ENCODE data around the gene PAOX. TPM values are rescaled to one million over a fixed set of nuclear protein-coding genes. Genes with fewer than 3 reads are reported as not detected.

The PAOX gene
- total RNA-seq, 2 donors from 2014 or later, result 9.7 to 11.1 TPM

GRCh38 chr10:133370030-133370786 is 8.9 kb upstream of the PAOX start:
- 92 to 96% methylated on average over 18 to 24 of the region's 24 CpGs for WGBS, 2 experiments (ENCODE audit: insufficient coverage in 1 of 2, insufficient read length in 1 of 2)
- Mint-ChIP-seq H3K9me3 (no peaks in the 10 kb centered on the region), H3K4me3 (no peak overlapping the region)

GRCh38 chr10:133372507-133372906 is 6.6 kb upstream of the PAOX start:
- peaks cover 38% of the 10 kb centered on the region for H3K27me3 Mint-ChIP-seq (ENCODE audit: insufficient read depth)
- 53 to 82% methylated on average over 6 to 19 of the region's 20 CpGs for WGBS, 2 experiments (ENCODE audit: insufficient coverage in 1 of 2, insufficient read length in 1 of 2)
- Histone ChIP-seq H3K9me3 (ENCODE audit: control insufficient read depth, low read length) (no peaks in the 10 kb centered on the region), H3K27me3 (ENCODE audit: control insufficient read depth, insufficient read depth, low read length, poor library complexity, severe bottlenecking) (peaks cover 37% of the 10 kb centered on the region), H3K4me3 (ENCODE audit: low read length) (peak overlapping the region; percentile 45), H3K27ac (ENCODE audit: low read depth, low read length) (no peak overlapping the region), H3K36me3 (ENCODE audit: control insufficient read depth, insufficient read depth, low read length) (peaks cover 27% of the 10 kb centered on the region), H3K4me1 (ENCODE audit: control insufficient read depth, insufficient read depth, low read length) (no peaks in the 10 kb centered on the region), H3K9ac (ENCODE audit: extremely low read depth, low read length, poor library complexity, severe bottlenecking) (no peak overlapping the region)
- peak overlapping the region; percentile 72 for H3K4me3 Mint-ChIP-seq
- H3K27ac Mint-ChIP-seq, result no peak overlapping the region
- no peaks in the 10 kb centered on the region for H3K9me3 Mint-ChIP-seq
- no peak for TF ChIP-seq CTCF (conservative IDR thresholded peaks at IDR 0.05)
- H3K4me1 Mint-ChIP-seq, result no peaks in the 10 kb centered on the region
- peaks cover 32% of the 10 kb centered on the region for H3K36me3 Mint-ChIP-seq (ENCODE audit: low read depth)
- no peak for DNase-seq

More at GRCh38 chr10:133370030-133370786, 8.9 kb upstream of the PAOX start:
- Histone ChIP-seq H3K27ac (ENCODE audit: low read depth, low read length) (no peak overlapping the region), H3K4me1 (ENCODE audit: control insufficient read depth, insufficient read depth, low read length) (no peaks in the 10 kb centered on the region), H3K27me3 (ENCODE audit: control insufficient read depth, insufficient read depth, low read length, poor library complexity, severe bottlenecking) (peaks cover 14% of the 10 kb centered on the region), H3K9ac (ENCODE audit: extremely low read depth, low read length, poor library complexity, severe bottlenecking) (no peak overlapping the region), H3K36me3 (ENCODE audit: control insufficient read depth, insufficient read depth, low read length) (peaks cover 45% of the 10 kb centered on the region), H3K9me3 (ENCODE audit: control insufficient read depth, low read length) (no peaks in the 10 kb centered on the region), H3K4me3 (ENCODE audit: low read length) (no peak overlapping the region)
- no peak for DNase-seq
- no peak for TF ChIP-seq CTCF (conservative IDR thresholded peaks at IDR 0.05)
- Mint-ChIP-seq H3K36me3 (ENCODE audit: low read depth) (peaks cover 42% of the 10 kb centered on the region), H3K27me3 (ENCODE audit: insufficient read depth) (peaks cover 15% of the 10 kb centered on the region), H3K27ac (no peak overlapping the region), H3K4me1 (no peaks in the 10 kb centered on the region)

GRCh38 chr10:133373174-133374090 is 5.6 kb upstream of the PAOX start, which contains the start of gene ECHS1:
Gene ECHS1 (minus strand): TSS chr10:133373354. CDS start chr10:133373333, 21 bp downstream.
- 5 to 14% methylated on average over 25 to 89 of the region's 89 CpGs for WGBS, 2 experiments (ENCODE audit: insufficient coverage in 1 of 2, insufficient read length in 1 of 2)
- no peak for TF ChIP-seq CTCF (conservative IDR thresholded peaks at IDR 0.05)
- Histone ChIP-seq H3K27me3 (ENCODE audit: control insufficient read depth, insufficient read depth, low read length, poor library complexity, severe bottlenecking) (peaks cover 46% of the 10 kb centered on the region), H3K9me3 (ENCODE audit: control insufficient read depth, low read length) (no peaks in the 10 kb centered on the region), H3K9ac (ENCODE audit: extremely low read depth, low read length, poor library complexity, severe bottlenecking) (peak within 1 kb of the TSS; percentile 47), H3K27ac (ENCODE audit: low read depth, low read length) (no peak within 1 kb of the TSS), H3K4me3 (ENCODE audit: low read length) (peak within 1 kb of the TSS; percentile 71), H3K4me1 (ENCODE audit: control insufficient read depth, insufficient read depth, low read length) (no peaks in the 10 kb centered on the region), H3K36me3 (ENCODE audit: control insufficient read depth, insufficient read depth, low read length) (peaks cover 22% of the 10 kb centered on the region)
- DNase-seq, result peak; percentile 98
- no peaks in the 10 kb centered on the region for H3K4me1 Mint-ChIP-seq
- H3K9me3 Mint-ChIP-seq, result no peaks in the 10 kb centered on the region
- peaks cover 47% of the 10 kb centered on the region for H3K27me3 Mint-ChIP-seq (ENCODE audit: insufficient read depth)
- no peak within 1 kb of the TSS for H3K27ac Mint-ChIP-seq
- H3K36me3 Mint-ChIP-seq (ENCODE audit: low read depth), result peaks cover 26% of the 10 kb centered on the region
- peak within 1 kb of the TSS; percentile 72 for H3K4me3 Mint-ChIP-seq

Data from endodermal cell (in vitro differentiated cells).